DND-41 (cell line): ENCODE results near the gene DMRTA2.

ENCODE experiments used
- ATAC-seq: fragments of 200-7000 bp; cut with Tn5 transposase; 3 replicates; pipeline ENCODE4 v1.9.1; 2021; ENCODE audit warnings: low read depth; ENCODE audit not compliant: insufficient read depth
- DNase-seq: peaks from one replicate; pipeline ENCODE4 v3.0.0-alpha.2; 2020
- H2AFZ ChIP-seq: 2 replicates; pipeline ENCODE4 v1.6.0; 2012; ENCODE audit warnings: low read depth, low read length
- H3K27ac ChIP-seq: 2 replicates; pipeline ENCODE4 v1.5.1; 2012; ENCODE audit warnings: low read length, inconsistent platforms
- H3K27me3 ChIP-seq: fragments of 200-600 bp; sonication (generic); 2 replicates; pipeline ENCODE4 v1.6.0; 2012; ENCODE audit warnings: low read length, mild to moderate bottlenecking, inconsistent platforms; ENCODE audit not compliant: insufficient read depth, poor library complexity
- H3K36me3 ChIP-seq: 2 replicates; pipeline ENCODE4 v1.5.1; 2012; ENCODE audit warnings: low read length, inconsistent platforms; ENCODE audit not compliant: insufficient read depth
- H3K4me1 ChIP-seq: 2 replicates; pipeline ENCODE4 v1.5.1; 2012; ENCODE audit warnings: mild to moderate bottlenecking, low read length; ENCODE audit not compliant: insufficient read depth
- H3K4me2 ChIP-seq: 2 replicates; pipeline ENCODE4 v1.6.0; 2012; ENCODE audit warnings: mild to moderate bottlenecking, moderate library complexity, low read length, inconsistent platforms; ENCODE audit not compliant: insufficient read depth
- H3K4me3 ChIP-seq, 2 experiments: fragments of 200-600 bp in 1 of 2; shearing (Covaris generic) in 1 of 2; 2 replicates each; pipeline ENCODE4 v1.5.1; 2012 to 2016; ENCODE audit warnings: inconsistent platforms in 2 of 2, low read length in 2 of 2, mild to moderate bottlenecking in 2 of 2, low read depth in 1 of 2, moderate library complexity in 1 of 2
- H3K79me2 ChIP-seq: 2 replicates; pipeline ENCODE4 v1.6.0; 2012; ENCODE audit warnings: low read length, inconsistent platforms; ENCODE audit not compliant: insufficient read depth
- H3K9ac ChIP-seq: 2 replicates; pipeline ENCODE4 v1.6.0; 2012; ENCODE audit warnings: low read depth, mild to moderate bottlenecking, inconsistent platforms, low read length, moderate library complexity
- H3K9me3 ChIP-seq: 2 replicates; pipeline ENCODE4 v1.5.1; 2012; ENCODE audit warnings: low read length, moderate library complexity, mild to moderate bottlenecking, inconsistent platforms; ENCODE audit not compliant: insufficient read depth, severe bottlenecking
- H4K20me1 ChIP-seq: 2 replicates; pipeline ENCODE4 v1.6.0; 2012; ENCODE audit warnings: low read length; ENCODE audit not compliant: insufficient read depth
- CTCF ChIP-seq: IDR thresholded peaks from 2 replicates; pipeline ENCODE4 v1.5.1; 2012; ENCODE audit warnings: borderline replicate concordance, low read length, moderate library complexity, mild to moderate bottlenecking; ENCODE audit not compliant: poor library complexity, severe bottlenecking; ENCODE audit errors: extremely low read depth
- EZH2 ChIP-seq: IDR thresholded peaks from 3 replicates; pipeline ENCODE4 v1.6.1; 2012; ENCODE audit warnings: borderline replicate concordance, low read depth, mild to moderate bottlenecking, moderate library complexity, low read length, inconsistent platforms; ENCODE audit not compliant: severe bottlenecking

The DMRTA2 gene

DNA sequence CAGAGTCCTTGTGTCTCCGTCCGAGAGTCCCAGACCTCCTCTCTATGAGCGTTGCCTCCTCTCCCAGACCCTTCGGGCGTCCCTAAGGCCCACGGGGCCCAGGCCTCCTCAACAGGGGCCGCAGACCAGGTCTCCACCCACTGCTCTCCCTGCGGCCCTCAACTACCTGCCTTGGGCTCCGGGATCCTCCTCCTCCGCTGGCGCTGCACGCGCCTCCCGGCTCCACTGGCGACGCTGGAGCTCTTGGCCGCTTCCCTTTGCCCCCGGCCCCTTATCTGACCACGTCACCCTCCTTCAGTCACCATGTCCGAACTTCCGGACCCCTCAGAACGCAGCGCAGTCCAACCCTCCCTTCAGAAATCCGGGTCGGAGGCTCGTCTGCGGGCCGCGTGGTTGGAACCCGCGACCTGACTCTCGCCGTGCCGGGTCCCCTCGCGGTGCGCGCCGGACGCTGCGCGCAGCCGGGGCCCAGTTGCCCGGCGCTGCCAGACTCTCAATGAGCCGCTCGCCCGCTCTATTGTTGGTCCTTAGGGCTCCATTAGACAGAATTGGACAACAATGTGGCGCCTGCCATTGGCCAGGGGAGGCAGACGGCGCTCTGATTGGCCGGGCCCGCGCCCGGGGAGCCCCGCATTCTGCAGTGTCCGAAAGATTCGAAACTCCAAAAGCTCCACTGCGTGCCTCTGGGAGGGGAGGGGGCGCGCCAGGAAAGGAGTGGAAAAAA, at the start of gene DMRTA2:
TSS of gene DMRTA2 (minus strand) at position 498 of the 724 bp plus-strand sequence. CDS start 1,907 bp downstream, outside the sequence.
- DNase-seq (no peak), ATAC-seq (no peak)
- no peak within 1 kb of the TSS for H3K9ac ChIP-seq
- H3K79me2 ChIP-seq, result no peaks in the 10 kb centered on the region
- H4K20me1 ChIP-seq, result no peaks in the 10 kb centered on the region
- no peaks in the 10 kb centered on the region for H3K36me3 ChIP-seq
- no peaks in the 10 kb centered on the region for H3K9me3 ChIP-seq
- H3K27me3 ChIP-seq, result no peaks in the 10 kb centered on the region
- TF ChIP-seq CTCF (no peak), EZH2 (no peak)
- no peak within 1 kb of the TSS for H3K27ac ChIP-seq
- no peak within 1 kb of the TSS for H3K4me3 ChIP-seq
- H2AFZ ChIP-seq, result no peak within 1 kb of the TSS
- no peak within 1 kb of the TSS for H3K4me2 ChIP-seq
- H3K4me1 ChIP-seq, result no peaks in the 10 kb centered on the region

- TF ChIP-seq CTCF (no peak), EZH2 (no peak)
- H3K9ac ChIP-seq, result no peak overlapping the region
- H3K27me3 ChIP-seq, result no peaks in the 10 kb centered on the region
- DNase-seq, result no peak
- no peaks in the 10 kb centered on the region for H4K20me1 ChIP-seq
- no peaks in the 10 kb centered on the region for H3K9me3 ChIP-seq
- H3K79me2 ChIP-seq, result no peaks in the 10 kb centered on the region
- ATAC-seq, result no peak
- H3K27ac ChIP-seq, result no peak overlapping the region
- no peak overlapping the region for H3K4me2 ChIP-seq
- peaks cover 58% of the 10 kb centered on the region for H3K36me3 ChIP-seq
- H3K4me1 ChIP-seq, result no peaks in the 10 kb centered on the region
- H3K4me3 ChIP-seq, result no peak overlapping the region
- H2AFZ ChIP-seq, result no peak overlapping the region
These were observed 48.7 kb upstream of the DMRTA2 start for GRCh38 chr1:50471967-50472366.

- Histone ChIP-seq H3K9me3 (no peaks in the 10 kb centered on the region), H4K20me1 (no peaks in the 10 kb centered on the region), H2AFZ (no peak overlapping the region), H3K4me3 (no peak overlapping the region), H3K27ac (no peak overlapping the region), H3K79me2 (no peaks in the 10 kb centered on the region), H3K4me1 (peaks cover 8% of the 10 kb centered on the region; the same call in 1 of the 2 replicates), H3K36me3 (peaks cover 54% of the 10 kb centered on the region; the same call in 1 of the 2 replicates), H3K27me3 (no peaks in the 10 kb centered on the region), H3K4me2 (no peak overlapping the region), H3K9ac (no peak overlapping the region)
- no peak for TF ChIP-seq EZH2
- no peak for TF ChIP-seq CTCF
- DNase-seq (no peak), ATAC-seq (no peak)
These were observed 39.7 kb upstream of the DMRTA2 start for GRCh38 chr1:50462964-50463363.
